ENCODE measurements around the gene ZNF439.
"Not testable (repeated sequence)": the region's sequence is repeated elsewhere in the genome, so short reads cannot be mapped to it uniquely, and the experiment has no call there.

The ZNF439 gene

GRCh38 chr19:11848594-11849469 lies at the start of gene ZNF439:
Gene ZNF439 (plus strand): TSS chr19:11848726. CDS start chr19:11848868, 142 bp downstream.
- DNase-seq = peak; percentile 98

- DNase-seq = peak; percentile 12
These were observed 42.0 kb upstream of the ZNF439 start for GRCh38 chr19:11806354-11807098.

GRCh38 chr19:11807099-11807380 lies 41.5 kb upstream of the ZNF439 start:
- no peak for DNase-seq

- no peak for DNase-seq
These were observed 34.9 kb upstream of the ZNF439 start for GRCh38 chr19:11813703-11814028.

GRCh38 chr19:11814029-11814699 lies 34.4 kb upstream of the ZNF439 start, which contains the start of gene ZNF440:
Gene ZNF440 (plus strand): TSS chr19:11814273. CDS start chr19:11814448, 175 bp downstream.
- peak; percentile 98 for DNase-seq

- DNase-seq = peak; percentile 65
These were observed 33.9 kb upstream of the ZNF439 start for GRCh38 chr19:11814700-11815035.

GRCh38 chr19:11821474-11822109 lies 26.9 kb upstream of the ZNF439 start:
- DNase-seq = no peak

- DNase-seq = not testable (repeated sequence)
These were observed 19.3 kb upstream of the ZNF439 start for GRCh38 chr19:11828957-11829876.

GRCh38 chr19:11832253-11832912 lies 16.1 kb upstream of the ZNF439 start:
- no peak for DNase-seq

GRCh38 chr19:11833541-11833940 lies 15.0 kb upstream of the ZNF439 start:
- no peak for DNase-seq

GRCh38 chr19:11835626-11836066 lies 12.9 kb upstream of the ZNF439 start:
- not testable (repeated sequence) for DNase-seq

- no peak for DNase-seq
These were observed 4.8 kb upstream of the ZNF439 start for GRCh38 chr19:11843722-11844121.

GRCh38 chr19:11847615-11848014 lies 911 bp upstream of the ZNF439 start:
- DNase-seq = peak; percentile 34

- DNase-seq = no peak
These were observed 329 bp upstream of the ZNF439 start for GRCh38 chr19:11848200-11848593.

- DNase-seq = not testable (repeated sequence)
These were observed 1.8 kb downstream of the ZNF439 start for GRCh38 chr19:11850289-11850688.

- no peak for DNase-seq
These were observed 4.8 kb downstream of the ZNF439 start for GRCh38 chr19:11853358-11853757.

- DNase-seq = no peak
These were observed 8.2 kb downstream of the ZNF439 start for GRCh38 chr19:11856596-11857250.

- DNase-seq = no peak
These were observed 12.2 kb downstream of the ZNF439 start for GRCh38 chr19:11860721-11861120.

- DNase-seq = no peak
These were observed 12.8 kb downstream of the ZNF439 start for GRCh38 chr19:11861301-11861700.

GRCh38 chr19:11867766-11868165 lies 19.2 kb downstream of the ZNF439 start:
- DNase-seq = not testable (repeated sequence)

- DNase-seq = peak; percentile 13
These were observed 19.7 kb downstream of the ZNF439 start for GRCh38 chr19:11868188-11868587.

Measured in eye (tissue), 1 donor.